Activated T-cell treated with anti-CD3 and anti-CD28 coated beads, Interleukin-2, amount 50 U/mL, for 4 hours (primary cell): ENCODE data around the gene SPAG17. TPM values are rescaled to one million over a fixed set of nuclear protein-coding genes. Genes with fewer than 3 reads are reported as not detected.
"Not testable (repeated sequence)": the region's sequence is repeated elsewhere in the genome, so short reads cannot be mapped to it uniquely, and the experiment has no call there.

Experiments
- ATAC-seq, 2 donors: fragments of 200-7000 bp; cut with Tn5 transposase; one replicate each; pipeline ENCODE4 v1.10.0; 2021
- DNase-seq: peaks from one replicate; pipeline ENCODE4 v3.0.0-alpha.2; 2020
- H3K27me3 Mint-ChIP-seq: one replicate; pipeline ENCODE4 v1.8.0; 2021; ENCODE audit warnings: low read depth, mixed read lengths
- H3K36me3 Mint-ChIP-seq: one replicate; pipeline ENCODE4 v1.8.0; 2022; ENCODE audit warnings: mixed read lengths; ENCODE audit not compliant: insufficient read depth
- H3K4me1 Mint-ChIP-seq: one replicate; pipeline ENCODE4 v1.8.0; 2021; ENCODE audit warnings: low read depth, mixed read lengths
- H3K4me3 Mint-ChIP-seq: one replicate; pipeline ENCODE4 v1.8.0; 2021; ENCODE audit warnings: mild to moderate bottlenecking, moderate library complexity, mixed read lengths
- H3K9me3 Mint-ChIP-seq: one replicate; pipeline ENCODE4 v1.8.0; 2021; ENCODE audit warnings: mixed read lengths
- total RNA-seq, 3 donors: library from RNA; stranded (reverse); gene quantifications; one replicate each; pipeline ENCODE4 v1.2.1, GENCODE V29; 2021

The SPAG17 gene
- total RNA-seq, 3 donors from 2014 or later = not detected

DNA sequence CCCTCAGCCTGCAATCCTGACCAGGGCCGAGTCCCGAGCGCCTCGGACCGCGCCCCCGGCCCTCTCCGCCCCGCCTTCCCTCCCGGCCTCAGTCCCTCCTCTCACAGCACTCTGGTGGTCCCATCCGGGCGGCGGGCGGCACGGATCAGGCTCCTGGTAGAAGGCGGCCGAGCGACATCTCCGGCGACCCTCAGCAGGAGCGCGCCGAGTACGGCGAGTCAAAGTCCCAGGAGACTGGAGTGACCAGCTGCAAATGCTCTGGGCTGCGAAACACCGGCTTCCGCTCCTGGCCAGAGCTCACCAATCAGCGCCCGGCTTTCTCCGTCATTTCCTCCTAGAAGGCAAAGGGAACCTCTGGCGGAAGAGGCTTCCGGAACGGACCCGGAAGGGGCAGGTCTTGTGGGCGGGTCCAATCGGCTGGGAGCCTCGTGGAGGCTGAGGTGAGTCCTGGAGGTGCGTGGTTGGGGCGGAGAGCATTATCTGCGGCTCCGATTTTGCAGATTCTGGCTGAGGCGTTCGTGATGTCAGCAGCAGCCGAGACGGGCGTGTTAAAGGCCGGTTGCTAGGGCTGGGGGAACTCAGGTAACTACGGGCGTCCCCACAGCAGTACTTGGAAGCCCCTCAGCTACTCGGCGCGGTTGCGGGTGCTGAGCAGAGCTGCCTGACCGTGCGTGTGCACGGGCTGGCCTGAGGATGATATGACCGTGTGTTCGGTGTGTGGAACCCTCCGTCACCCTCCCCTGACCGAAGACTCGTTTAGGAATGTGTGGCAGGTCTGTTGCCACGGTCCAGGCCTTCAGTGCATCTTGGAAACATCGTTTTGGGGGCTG lies 255.5 kb downstream of the SPAG17 start, which contains the start of the genes GDAP2 and WDR3:
Gene GDAP2, minus strand, starts transcription at position 279 of the 830 bp plus-strand sequence. CDS start 9,264 bp downstream, outside the sequence.
Gene WDR3, plus strand, starts transcription at position 397 of the 830 bp plus-strand sequence. CDS start 3,581 bp downstream, outside the sequence.
- ATAC-seq (peak; percentile 97 to 98), DNase-seq (peak; percentile 93)
- Mint-ChIP-seq H3K4me1 (peaks cover 56% of the 10 kb centered on the region), H3K4me3 (peak within 1 kb of the TSS; percentile 97), H3K36me3 (peaks cover 28% of the 10 kb centered on the region), H3K27me3 (no peaks in the 10 kb centered on the region), H3K9me3 (no peaks in the 10 kb centered on the region)

- Mint-ChIP-seq H3K4me1 (peaks cover 56% of the 10 kb centered on the region), H3K36me3 (peaks cover 28% of the 10 kb centered on the region)
- peak; percentile 35 to 36 for ATAC-seq
These were observed 256.1 kb downstream of the SPAG17 start for GRCh38 chr1:117928881-117929342.

GRCh38 chr1:117925981-117926380 lies 259.0 kb downstream of the SPAG17 start:
- Mint-ChIP-seq H3K9me3 (no peaks in the 10 kb centered on the region), H3K4me3 (no peak overlapping the region), H3K36me3 (peaks cover 16% of the 10 kb centered on the region), H3K4me1 (peaks cover 37% of the 10 kb centered on the region), H3K27me3 (no peaks in the 10 kb centered on the region)
- ATAC-seq (no peak), DNase-seq (no peak)

More at GRCh38 chr1:117928881-117929342, 256.1 kb downstream of the SPAG17 start:
- peak overlapping the region; percentile 97 for H3K4me3 Mint-ChIP-seq
- no peaks in the 10 kb centered on the region for H3K9me3 Mint-ChIP-seq
- peak; percentile 16 for DNase-seq
- H3K27me3 Mint-ChIP-seq = no peaks in the 10 kb centered on the region

DNA sequence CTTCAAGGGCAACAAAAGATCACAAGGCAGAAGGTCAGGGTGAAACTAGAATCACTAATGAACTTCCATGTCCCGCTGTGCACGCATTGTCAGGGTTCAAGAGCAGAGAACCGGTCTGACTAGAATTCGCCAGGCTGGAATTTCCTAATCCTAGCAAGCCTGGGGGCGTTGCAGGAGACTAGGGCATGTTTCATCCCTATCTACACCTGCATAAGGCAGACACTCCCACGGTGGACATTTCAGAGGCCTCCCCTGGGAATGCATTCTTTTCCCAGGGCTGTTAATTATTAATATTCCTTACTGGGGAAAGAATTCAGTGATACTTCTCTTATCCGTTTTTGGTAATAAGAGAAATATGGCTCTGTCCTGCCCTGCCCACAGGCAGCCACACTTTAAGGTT lies 262.3 kb downstream of the SPAG17 start:
- H3K9me3 Mint-ChIP-seq, H3K27me3 Mint-ChIP-seq, H3K4me3 Mint-ChIP-seq, DNase-seq, ATAC-seq: not testable (repeated sequence)
- Mint-ChIP-seq H3K36me3 (peaks cover 26% of the 10 kb centered on the region), H3K4me1 (peaks cover 18% of the 10 kb centered on the region)

- no peaks in the 10 kb centered on the region for H3K27me3 Mint-ChIP-seq
- peaks cover 15% of the 10 kb centered on the region for H3K4me1 Mint-ChIP-seq
- no peak for ATAC-seq
- H3K9me3 Mint-ChIP-seq = no peaks in the 10 kb centered on the region
- peaks cover 32% of the 10 kb centered on the region for H3K36me3 Mint-ChIP-seq
- no peak overlapping the region for H3K4me3 Mint-ChIP-seq
- no peak for DNase-seq
These were observed 263.0 kb downstream of the SPAG17 start for GRCh38 chr1:117921991-117922390.

GRCh38 chr1:117919376-117919775 lies 265.7 kb downstream of the SPAG17 start:
- ATAC-seq = no peak
- Mint-ChIP-seq H3K9me3 (no peaks in the 10 kb centered on the region), H3K27me3 (no peaks in the 10 kb centered on the region), H3K36me3 (peaks cover 49% of the 10 kb centered on the region), H3K4me1 (peaks cover 3% of the 10 kb centered on the region), H3K4me3 (no peak overlapping the region)
- DNase-seq = no peak

DNA sequence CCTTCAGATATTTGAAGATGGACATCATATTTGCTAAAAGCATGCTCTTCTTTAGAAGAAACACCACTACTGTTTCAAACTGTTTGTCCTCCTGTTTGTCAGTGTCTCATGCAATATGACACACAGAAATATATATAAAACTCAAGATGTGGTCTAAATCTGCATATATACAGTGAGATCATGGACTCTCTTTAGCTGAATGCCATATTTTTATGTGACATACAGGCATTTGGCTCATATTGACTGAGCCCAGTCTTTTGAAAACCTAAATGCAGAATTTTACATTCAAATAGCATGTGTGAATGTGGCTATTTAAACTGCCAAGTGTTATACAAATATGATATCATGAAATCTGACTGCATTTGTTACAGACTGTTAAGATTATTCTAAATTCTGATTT lies 274.0 kb downstream of the SPAG17 start:
- Mint-ChIP-seq H3K9me3 (no peaks in the 10 kb centered on the region), H3K27me3 (no peaks in the 10 kb centered on the region), H3K4me3 (no peak overlapping the region), H3K4me1 (peaks cover 3% of the 10 kb centered on the region), H3K36me3 (peaks cover 58% of the 10 kb centered on the region)
- DNase-seq = no peak
- no peak for ATAC-seq

GRCh38 chr1:117905019-117905418 lies 280.0 kb downstream of the SPAG17 start:
- Mint-ChIP-seq H3K27me3 (no peaks in the 10 kb centered on the region), H3K9me3 (no peaks in the 10 kb centered on the region), H3K36me3 (peaks cover 52% of the 10 kb centered on the region), H3K4me1 (no peaks in the 10 kb centered on the region), H3K4me3 (no peak overlapping the region)
- DNase-seq = no peak
- ATAC-seq = no peak

DNA sequence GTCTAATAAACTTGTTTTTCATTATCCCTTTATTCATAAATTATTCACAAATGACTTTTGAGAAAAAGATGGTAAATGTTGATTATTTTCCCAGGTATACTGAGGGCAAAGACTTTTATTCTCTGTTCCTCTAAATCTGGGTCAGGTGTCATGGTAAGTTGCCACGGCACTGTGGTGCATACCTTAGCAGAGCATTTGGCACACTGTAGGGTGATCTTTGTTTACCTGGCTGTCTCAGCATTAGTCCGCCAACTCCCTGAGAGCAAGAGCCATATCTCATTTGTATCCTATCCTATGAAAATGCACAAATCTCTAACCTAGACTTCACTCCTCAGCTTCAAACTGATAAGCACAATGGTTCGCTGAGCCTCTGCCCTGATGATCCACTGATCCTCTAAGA lies 280.5 kb downstream of the SPAG17 start:
- peaks cover 53% of the 10 kb centered on the region for H3K36me3 Mint-ChIP-seq
- no peak overlapping the region for H3K4me3 Mint-ChIP-seq

More for the DNA sequence above, 280.5 kb downstream of the SPAG17 start:
- ATAC-seq (no peak), DNase-seq (no peak)
- Mint-ChIP-seq H3K9me3 (no peaks in the 10 kb centered on the region), H3K4me1 (no peaks in the 10 kb centered on the region), H3K27me3 (no peaks in the 10 kb centered on the region)
